ENCODE results near the gene STK16. TPM values are rescaled to one million over a fixed set of nuclear protein-coding genes. Genes with fewer than 3 reads are reported as not detected.

STK16 gene
- total RNA-seq, 2 experiments from 2014 or later = 11.2 to 14.1 TPM

DNA sequence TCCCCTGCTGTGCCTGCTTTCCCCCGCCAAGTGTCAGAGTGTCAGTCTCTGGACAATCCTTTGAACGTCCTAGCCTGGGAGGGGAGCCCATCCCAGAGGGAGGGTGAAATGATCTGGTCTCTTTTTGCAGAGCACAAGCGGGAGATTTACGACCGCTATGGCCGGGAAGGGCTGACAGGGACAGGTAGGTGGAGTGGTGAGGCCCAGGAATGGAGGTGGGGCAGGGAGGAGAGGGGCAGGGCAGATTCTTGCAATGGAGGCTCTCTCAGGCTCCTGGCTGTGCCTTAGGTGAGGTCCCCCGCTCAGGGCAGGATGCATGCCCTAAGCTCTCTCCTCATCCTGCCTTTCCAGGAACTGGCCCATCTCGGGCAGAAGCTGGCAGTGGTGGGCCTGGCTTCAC is 36.3 kb downstream of the STK16 start:
- DNase-seq = no peak
- H3K4me3 Mint-ChIP-seq = no peak overlapping the region
- H3K9me3 ChIP-seq (ENCODE audit: control insufficient read depth in 1 of 2, insufficient read depth in 1 of 2, low read length in 2 of 2) = no peaks in the 10 kb centered on the region
- H3K9me3 Mint-ChIP-seq = no peaks in the 10 kb centered on the region
- peaks cover 57% of the 10 kb centered on the region for H3K36me3 ChIP-seq (ENCODE audit: insufficient read depth, low read length)
- H3K4me3 ChIP-seq (ENCODE audit: low read length) = no peak overlapping the region
- no peak overlapping the region for H3K27ac ChIP-seq (ENCODE audit: low read depth in 1 of 2, low read length in 2 of 2)
- no peak for ATAC-seq (ENCODE audit: poor library complexity)
- H3K27me3 Mint-ChIP-seq = no peaks in the 10 kb centered on the region
- peak overlapping the region; percentile 98 for H3K27ac Mint-ChIP-seq
- no peaks in the 10 kb centered on the region for H3K27me3 ChIP-seq (ENCODE audit: control insufficient read depth in 1 of 2, insufficient read depth in 2 of 2, low read length in 2 of 2)
- ChIA-PET POLR2A (interaction anchor here (1.5 to 7.5 kb wide), 3 partner anchors 13 to 107 kb away, joined by 3 to 202 read pairs (median 7); partner anchors contain the start of genes TUBA4A and TUBA4B), CTCF (interaction anchor here (12.0 kb wide), 1 partner anchor 13 kb away, joined by 190 read pairs; no protein-coding TSS in a partner anchor)
- intact Hi-C loops (cut with DNase I, micrococcal nuclease) = loop anchor here in 1 of 2 experiments (1.0 kb wide), 1 partner anchor 11 kb away; no protein-coding TSS in a partner anchor
- no peak for TF ChIP-seq CTCF (IDR thresholded peaks at IDR 0.05)
- peaks cover 43% of the 10 kb centered on the region for H3K4me1 Mint-ChIP-seq (ENCODE audit: low read depth)
- H3K4me1 ChIP-seq (ENCODE audit: insufficient read depth, low read length) = peaks cover 43% of the 10 kb centered on the region
- peaks cover 63% of the 10 kb centered on the region for H3K36me3 Mint-ChIP-seq (ENCODE audit: low read depth)

DNA sequence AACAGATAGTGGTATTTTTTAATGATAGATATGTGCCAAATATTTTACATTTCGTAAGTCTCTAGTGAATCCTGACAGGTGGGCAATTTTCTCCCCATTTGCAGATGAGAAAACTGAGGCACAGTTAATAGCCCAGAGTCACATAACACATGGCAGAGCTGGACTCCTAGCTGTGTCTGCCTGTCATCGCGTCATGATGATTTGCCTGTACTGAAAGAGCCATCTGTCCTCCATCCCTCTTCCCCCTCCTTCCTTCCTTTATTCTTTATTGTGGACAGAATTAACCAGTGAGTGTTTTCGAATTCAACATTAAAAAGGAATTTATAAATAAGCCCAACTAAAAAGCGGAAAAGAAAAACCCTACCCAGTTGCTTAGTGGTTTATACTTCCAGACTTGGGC is 37.1 kb downstream of the STK16 start:
- POLR2A ChIA-PET = interaction anchor here (1.5 to 7.5 kb wide), 3 partner anchors 13 to 106 kb away, joined by 3 to 202 read pairs (median 7); partner anchors contain the start of genes TUBA4A and TUBA4B

DNA sequence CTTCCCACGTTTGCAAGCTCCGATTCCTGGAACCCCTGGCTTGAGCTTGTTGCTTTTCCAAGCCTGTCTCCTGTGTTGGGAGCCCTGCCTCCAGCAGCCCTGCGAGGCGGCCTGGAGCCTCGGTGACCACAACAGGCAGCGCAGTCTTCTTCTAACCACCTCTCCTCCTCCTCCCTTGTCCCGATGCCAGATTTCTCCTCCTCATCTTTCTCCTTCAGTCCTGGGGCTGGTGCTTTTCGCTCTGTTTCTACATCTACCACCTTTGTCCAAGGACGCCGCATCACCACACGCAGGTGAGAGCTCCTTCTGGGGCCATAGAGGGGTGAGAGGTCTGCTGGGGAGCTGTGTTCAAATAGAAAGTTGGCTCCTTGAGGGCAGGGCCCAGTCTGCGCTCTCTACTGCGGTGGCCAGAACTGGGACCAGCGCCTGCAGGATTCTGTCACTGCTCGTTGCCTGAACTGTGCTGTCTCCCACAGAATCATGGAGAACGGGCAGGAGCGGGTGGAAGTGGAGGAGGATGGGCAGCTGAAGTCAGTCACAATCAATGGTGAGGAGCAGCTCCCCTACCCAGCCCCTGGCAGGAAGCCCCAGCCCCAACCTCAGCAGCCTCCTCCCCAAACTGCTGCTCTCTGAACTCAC is 37.8 kb downstream of the STK16 start:
- Histone ChIP-seq H3K4me3 (ENCODE audit: low read length) (no peak overlapping the region), H3K27ac (ENCODE audit: low read depth in 1 of 2, low read length in 2 of 2) (no peak overlapping the region), H3K36me3 (ENCODE audit: insufficient read depth, low read length) (peaks cover 58% of the 10 kb centered on the region), H3K4me1 (ENCODE audit: insufficient read depth, low read length) (peaks cover 34% of the 10 kb centered on the region), H3K9me3 (ENCODE audit: control insufficient read depth in 1 of 2, insufficient read depth in 1 of 2, low read length in 2 of 2) (no peaks in the 10 kb centered on the region), H3K27me3 (ENCODE audit: control insufficient read depth in 1 of 2, insufficient read depth in 2 of 2, low read length in 2 of 2) (no peaks in the 10 kb centered on the region)
- TF ChIP-seq CTCF (IDR thresholded peaks at IDR 0.05) = no peak
- no peaks in the 10 kb centered on the region for H3K9me3 Mint-ChIP-seq
- H3K27me3 Mint-ChIP-seq = no peaks in the 10 kb centered on the region
- H3K36me3 Mint-ChIP-seq (ENCODE audit: low read depth) = peaks cover 67% of the 10 kb centered on the region
- intact Hi-C loops (cut with DNase I, micrococcal nuclease) = no loop called here
- no peak for DNase-seq
- ChIA-PET POLR2A (interaction anchor here (7.5 kb wide), 1 partner anchor 31 kb away, joined by 202 read pairs; the partner anchor contains the start of genes TUBA4A and TUBA4B), CTCF (interaction anchor here (12.0 kb wide), 1 partner anchor 12 kb away, joined by 190 read pairs; no protein-coding TSS in a partner anchor)
- H3K27ac Mint-ChIP-seq = peak overlapping the region; percentile 98
- peak overlapping the region; percentile 25 for H3K4me3 Mint-ChIP-seq
- ATAC-seq (ENCODE audit: poor library complexity) = no peak
- peaks cover 34% of the 10 kb centered on the region for H3K4me1 Mint-ChIP-seq (ENCODE audit: low read depth)

More for the DNA sequence above, 37.1 kb downstream of the STK16 start:
- intact Hi-C loops (cut with DNase I, micrococcal nuclease) = no loop called here
- no peak overlapping the region for H3K4me3 Mint-ChIP-seq
- peaks cover 41% of the 10 kb centered on the region for H3K4me1 Mint-ChIP-seq (ENCODE audit: low read depth)
- Histone ChIP-seq H3K27me3 (ENCODE audit: control insufficient read depth in 1 of 2, insufficient read depth in 2 of 2, low read length in 2 of 2) (no peaks in the 10 kb centered on the region), H3K4me3 (ENCODE audit: low read length) (no peak overlapping the region), H3K4me1 (ENCODE audit: insufficient read depth, low read length) (peaks cover 41% of the 10 kb centered on the region), H3K27ac (ENCODE audit: low read depth in 1 of 2, low read length in 2 of 2) (no peak overlapping the region), H3K9me3 (ENCODE audit: control insufficient read depth in 1 of 2, insufficient read depth in 1 of 2, low read length in 2 of 2) (no peaks in the 10 kb centered on the region), H3K36me3 (ENCODE audit: insufficient read depth, low read length) (peaks cover 58% of the 10 kb centered on the region)
- H3K27ac Mint-ChIP-seq = peak overlapping the region; percentile 98
- CTCF ChIA-PET = interaction anchor here (12.0 kb wide), 1 partner anchor 12 kb away, joined by 190 read pairs; no protein-coding TSS in a partner anchor
- no peaks in the 10 kb centered on the region for H3K27me3 Mint-ChIP-seq
- no peak for ATAC-seq (ENCODE audit: poor library complexity)
- no peak for DNase-seq
- peaks cover 67% of the 10 kb centered on the region for H3K36me3 Mint-ChIP-seq (ENCODE audit: low read depth)
- TF ChIP-seq CTCF (IDR thresholded peaks at IDR 0.05) = no peak
- no peaks in the 10 kb centered on the region for H3K9me3 Mint-ChIP-seq
